EL (cell line): ENCODE measurements around the gene OSBPL2.

Experiments
- DNase-seq: peaks from one replicate; pipeline ENCODE4 v3.0.0-alpha.2; 2016

Gene OSBPL2

GRCh38 chr20:62262064-62262463 lies 23.7 kb downstream of the OSBPL2 start:
- DNase-seq, result no peak

- DNase-seq, result no peak
These were observed 25.1 kb downstream of the OSBPL2 start for GRCh38 chr20:62263396-62263795.

- DNase-seq, result no peak
These were observed 27.0 kb downstream of the OSBPL2 start for GRCh38 chr20:62265365-62265764.

GRCh38 chr20:62266340-62266739 lies 28.0 kb downstream of the OSBPL2 start:
- DNase-seq, result no peak

GRCh38 chr20:62266851-62267250 lies 28.5 kb downstream of the OSBPL2 start:
- DNase-seq, result no peak

- no peak for DNase-seq
These were observed 29.2 kb downstream of the OSBPL2 start for GRCh38 chr20:62267543-62267942.

GRCh38 chr20:62268228-62268900 lies 30.0 kb downstream of the OSBPL2 start:
- no peak for DNase-seq

- DNase-seq, result no peak
These were observed 31.1 kb downstream of the OSBPL2 start for GRCh38 chr20:62269378-62269777.

GRCh38 chr20:62269871-62270270 lies 31.6 kb downstream of the OSBPL2 start:
- no peak for DNase-seq

GRCh38 chr20:62272200-62272599 lies 33.9 kb downstream of the OSBPL2 start:
- no peak for DNase-seq

GRCh38 chr20:62273416-62273815 lies 35.1 kb downstream of the OSBPL2 start:
- DNase-seq, result no peak

GRCh38 chr20:62274332-62274950 lies 36.1 kb downstream of the OSBPL2 start:
- DNase-seq, result no peak

- DNase-seq, result no peak
These were observed 36.9 kb downstream of the OSBPL2 start for GRCh38 chr20:62275219-62275618.

- no peak for DNase-seq
These were observed 38.1 kb downstream of the OSBPL2 start for GRCh38 chr20:62276439-62276838.

GRCh38 chr20:62277253-62277652 lies 38.9 kb downstream of the OSBPL2 start:
- no peak for DNase-seq

- DNase-seq, result no peak
These were observed 42.0 kb downstream of the OSBPL2 start for GRCh38 chr20:62280303-62280702.

GRCh38 chr20:62281161-62281933 lies 43.0 kb downstream of the OSBPL2 start:
- DNase-seq, result no peak

GRCh38 chr20:62282103-62282502 lies 43.8 kb downstream of the OSBPL2 start:
- DNase-seq, result no peak

- DNase-seq, result no peak
These were observed 44.7 kb downstream of the OSBPL2 start for GRCh38 chr20:62282877-62283503.

- no peak for DNase-seq
These were observed 46.1 kb downstream of the OSBPL2 start for GRCh38 chr20:62284448-62284847.

GRCh38 chr20:62285151-62285550 lies 46.8 kb downstream of the OSBPL2 start:
- DNase-seq, result no peak

GRCh38 chr20:62285722-62286121 lies 47.4 kb downstream of the OSBPL2 start:
- DNase-seq, result no peak

- DNase-seq, result no peak
These were observed 48.3 kb downstream of the OSBPL2 start for GRCh38 chr20:62286493-62287064.
